Effector memory CD8-positive, alpha-beta T cell (primary cell): ENCODE measurements around the gene CASP1.
"Not testable (repeated sequence)": the region's sequence is repeated elsewhere in the genome, so short reads cannot be mapped to it uniquely, and the experiment has no call there.

Source experiments
- ATAC-seq: fragments of 150-1000 bp; cut with Tn5 transposase; replicated peaks from 2 replicates; pipeline ENCODE4 v1.10.0; 2021; ENCODE audit warnings: mild to moderate bottlenecking, moderate library complexity
- DNase-seq, 3 experiments: peaks; one replicate each; pipeline ENCODE4 v3.0.0; 2021
- H3K27ac Mint-ChIP-seq, 2 donors: one replicate each; pipeline ENCODE4 v1.8.0; 2022; ENCODE audit warnings: mild to moderate bottlenecking in 2 of 2, mixed read lengths in 2 of 2, moderate library complexity in 2 of 2
- H3K27me3 Mint-ChIP-seq, 2 donors: one replicate each; pipeline ENCODE4 v1.8.0; 2022; ENCODE audit warnings: mixed read lengths in 2 of 2
- H3K36me3 Mint-ChIP-seq: one replicate; pipeline ENCODE4 v1.8.0; 2022; ENCODE audit warnings: mild to moderate bottlenecking, moderate library complexity, mixed read lengths; ENCODE audit not compliant: insufficient read depth
- H3K4me1 Mint-ChIP-seq, 2 donors: one replicate each; pipeline ENCODE4 v1.8.0; 2022; ENCODE audit warnings: low read depth in 2 of 2, mixed read lengths in 2 of 2
- H3K4me3 Mint-ChIP-seq, 2 donors: one replicate each; pipeline ENCODE4 v1.8.0; 2022; ENCODE audit warnings: mild to moderate bottlenecking in 2 of 2, mixed read lengths in 2 of 2, moderate library complexity in 2 of 2
- H3K9me3 Mint-ChIP-seq, 2 donors: one replicate each; pipeline ENCODE4 v1.8.0; 2022; ENCODE audit warnings: mixed read lengths in 2 of 2
- total RNA-seq, 9 experiments: gene quantifications; one replicate each; lab custom pipeline; 2026; lab: John Stamatoyannopoulos, UW

CASP1 gene
- 6.7 to 75.0 (median 29.6) reads per million in 9 experiments for total RNA-seq

- Mint-ChIP-seq H3K4me1 (peaks cover 41 to 48% of the 10 kb centered on the region in 2 donors), H3K27me3 (no peaks in the 10 kb centered on the region), H3K36me3 (peaks cover 39% of the 10 kb centered on the region), H3K4me3 (peak within 1 kb of the TSS; percentile 91 to 92), H3K27ac (peak within 1 kb of the TSS; percentile 97 to 99), H3K9me3 (no peaks in the 10 kb centered on the region)
- ATAC-seq (peak; percentile 76), DNase-seq (peak; percentile 23 to 27 (median 26))
Observed at GRCh38 chr11:105034813-105035620, at the start of gene CASP1. Gene CASP1 (minus strand): TSS chr11:105035144. CDS start chr11:105035113, 31 bp downstream.

GRCh38 chr11:105081412-105082150, 46.6 kb upstream of the CASP1 start:
- H3K36me3 Mint-ChIP-seq: no peaks in the 10 kb centered on the region
- H3K27me3 Mint-ChIP-seq: peaks cover 30 to 51% of the 10 kb centered on the region in 2 donors
- DNase-seq (no peak), ATAC-seq (no peak)
- H3K4me3 Mint-ChIP-seq: no peak overlapping the region
- H3K27ac Mint-ChIP-seq: no peak overlapping the region
- H3K4me1 Mint-ChIP-seq: peaks cover 4 to 8% of the 10 kb centered on the region in 2 donors
- H3K9me3 Mint-ChIP-seq: no peaks in the 10 kb centered on the region

- not testable (repeated sequence) for H3K36me3 Mint-ChIP-seq, H3K9me3 Mint-ChIP-seq, H3K4me1 Mint-ChIP-seq, ATAC-seq, H3K27ac Mint-ChIP-seq, DNase-seq
- peak overlapping the region in 1 of 2 donors; percentile 3 for H3K4me3 Mint-ChIP-seq
- peaks cover 22 to 41% of the 10 kb centered on the region in 2 donors for H3K27me3 Mint-ChIP-seq
Observed at GRCh38 chr11:105080171-105080906, 45.4 kb upstream of the CASP1 start.

- Mint-ChIP-seq H3K36me3 (no peaks in the 10 kb centered on the region), H3K4me3 (no peak overlapping the region), H3K9me3 (no peaks in the 10 kb centered on the region), H3K27ac (no peak overlapping the region), H3K27me3 (peaks cover 22 to 36% of the 10 kb centered on the region in 2 donors), H3K4me1 (peaks cover 4 to 8% of the 10 kb centered on the region in 2 donors)
- DNase-seq (no peak), ATAC-seq (no peak)
Observed at GRCh38 chr11:105078283-105078682, 43.3 kb upstream of the CASP1 start.

- not testable (repeated sequence) for ATAC-seq, H3K27ac Mint-ChIP-seq, H3K9me3 Mint-ChIP-seq, H3K4me1 Mint-ChIP-seq, H3K36me3 Mint-ChIP-seq, DNase-seq, H3K4me3 Mint-ChIP-seq
- H3K27me3 Mint-ChIP-seq: peaks cover 13 to 27% of the 10 kb centered on the region in 2 donors
Observed at GRCh38 chr11:105077141-105077790, 42.3 kb upstream of the CASP1 start.

- H3K4me1 Mint-ChIP-seq: peaks cover 8 to 18% of the 10 kb centered on the region in 2 donors
- peaks cover 12 to 19% of the 10 kb centered on the region in 2 donors for H3K27me3 Mint-ChIP-seq
- ATAC-seq: no peak
Observed at GRCh38 chr11:105074166-105074530, 39.2 kb upstream of the CASP1 start.

GRCh38 chr11:105073456-105074165, 38.7 kb upstream of the CASP1 start:
- DNase-seq (no peak), ATAC-seq (no peak)
- Mint-ChIP-seq H3K9me3 (no peaks in the 10 kb centered on the region), H3K4me1 (peaks cover 12 to 18% of the 10 kb centered on the region in 2 donors), H3K27me3 (peaks cover 12 to 16% of the 10 kb centered on the region in 2 donors), H3K4me3 (no peak overlapping the region), H3K27ac (no peak overlapping the region), H3K36me3 (no peaks in the 10 kb centered on the region)

More at GRCh38 chr11:105074166-105074530, 39.2 kb upstream of the CASP1 start:
- H3K27ac Mint-ChIP-seq: no peak overlapping the region
- H3K9me3 Mint-ChIP-seq: no peaks in the 10 kb centered on the region
- no peaks in the 10 kb centered on the region for H3K36me3 Mint-ChIP-seq
- no peak for DNase-seq
- H3K4me3 Mint-ChIP-seq: no peak overlapping the region

GRCh38 chr11:105072080-105072479, 37.1 kb upstream of the CASP1 start:
- H3K9me3 Mint-ChIP-seq, H3K27me3 Mint-ChIP-seq, H3K27ac Mint-ChIP-seq, H3K4me3 Mint-ChIP-seq, ATAC-seq, DNase-seq, H3K36me3 Mint-ChIP-seq: not testable (repeated sequence)
- H3K4me1 Mint-ChIP-seq: peaks cover 12 to 14% of the 10 kb centered on the region in 2 donors

- H3K4me3 Mint-ChIP-seq: peak overlapping the region; percentile 53 to 56
- no peaks in the 10 kb centered on the region for H3K36me3 Mint-ChIP-seq
- peaks cover 12 to 14% of the 10 kb centered on the region in 2 donors for H3K4me1 Mint-ChIP-seq
- no peaks in the 10 kb centered on the region for H3K9me3 Mint-ChIP-seq
- H3K27ac Mint-ChIP-seq: peak overlapping the region; percentile 33 to 80
- H3K27me3 Mint-ChIP-seq: no peaks in the 10 kb centered on the region
- ATAC-seq (peak; percentile 57), DNase-seq (no peak)
Observed at GRCh38 chr11:105071089-105071732, 36.3 kb upstream of the CASP1 start.

GRCh38 chr11:105070306-105070705, 35.4 kb upstream of the CASP1 start:
- Mint-ChIP-seq H3K27ac (peak overlapping the region in 1 of 2 donors; percentile 80), H3K4me3 (peak overlapping the region; percentile 4 to 53), H3K9me3 (no peaks in the 10 kb centered on the region), H3K36me3 (no peaks in the 10 kb centered on the region), H3K4me1 (peaks cover 12 to 14% of the 10 kb centered on the region in 2 donors), H3K27me3 (no peaks in the 10 kb centered on the region)
- ATAC-seq: peak; percentile 58
- no peak for DNase-seq

- peak; percentile 43 for ATAC-seq
- H3K36me3 Mint-ChIP-seq, H3K9me3 Mint-ChIP-seq, H3K27me3 Mint-ChIP-seq, DNase-seq, H3K4me3 Mint-ChIP-seq: not testable (repeated sequence)
- peaks cover 12 to 14% of the 10 kb centered on the region in 2 donors for H3K4me1 Mint-ChIP-seq
- peak overlapping the region in 1 of 2 donors; percentile 80 for H3K27ac Mint-ChIP-seq
Observed at GRCh38 chr11:105069749-105070148, 34.8 kb upstream of the CASP1 start.
